Neural progenitor cell (in vitro differentiated cells): ENCODE results near the gene LTC4S. TPM values are rescaled to one million over a fixed set of nuclear protein-coding genes. Genes with fewer than 3 reads are reported as not detected.

Experiments
- DNase-seq: peaks from one replicate; pipeline ENCODE4 v3.0.0-alpha.2; 2016; ENCODE audit warnings: low spot score
- H2AFZ ChIP-seq: fragments of 200-600 bp; sonication (generic); replicated peaks from 2 replicates; pipeline ENCODE4 v1.6.1; 2016; ENCODE audit warnings: antibody characterized with exemption
- H3F3A ChIP-seq: fragments of 200-600 bp; sonication (generic); 2 replicates; pipeline ENCODE4 v1.6.1; 2016; ENCODE audit warnings: antibody characterized with exemption, low read depth
- H3K27ac ChIP-seq: fragments of 200-600 bp; sonication (generic); 2 replicates; pipeline ENCODE4 v1.5.1; 2016; ENCODE audit warnings: mild to moderate bottlenecking
- H3K27me3 ChIP-seq: fragments of 200-600 bp; sonication (generic); 2 replicates; pipeline ENCODE4 v1.6.1; 2016; ENCODE audit warnings: mild to moderate bottlenecking, moderate library complexity
- H3K36me3 ChIP-seq: fragments of 200-600 bp; sonication (generic); 2 replicates; pipeline ENCODE4 v1.5.1; 2016
- H3K4me1 ChIP-seq: fragments of 200-600 bp; sonication (generic); 2 replicates; pipeline ENCODE4 v1.6.1; 2016; ENCODE audit warnings: mixed run types
- H3K4me2 ChIP-seq: fragments of 200-600 bp; sonication (generic); 2 replicates; pipeline ENCODE4 v1.6.1; 2016
- H3K4me3 ChIP-seq: fragments of 200-600 bp; sonication (generic); 2 replicates; pipeline ENCODE4 v1.5.1; 2016
- H3K79me2 ChIP-seq: fragments of 200-600 bp; sonication (generic); 2 replicates; pipeline ENCODE4 v1.6.1; 2016; ENCODE audit warnings: low read depth
- H3K9ac ChIP-seq: fragments of 200-600 bp; sonication (generic); 2 replicates; pipeline ENCODE4 v1.6.1; 2016
- H3K9me3 ChIP-seq: fragments of 200-600 bp; sonication (generic); 2 replicates; pipeline ENCODE4 v1.5.1; 2016; ENCODE audit warnings: low read depth
- H4K20me1 ChIP-seq: fragments of 200-600 bp; sonication (generic); 2 replicates; pipeline ENCODE4 v1.6.1; 2016; ENCODE audit warnings: low read depth
- H3K27ac Mint-ChIP-seq: 3 replicates; pipeline ENCODE4 v1.8.0; 2021; ENCODE audit warnings: mixed read lengths
- H3K27me3 Mint-ChIP-seq: 2 replicates; pipeline ENCODE4 v1.8.0; 2022; ENCODE audit warnings: low read depth, mild to moderate bottlenecking, inconsistent platforms, moderate library complexity, mixed read lengths; ENCODE audit not compliant: insufficient read depth
- H3K36me3 Mint-ChIP-seq: 3 replicates; pipeline ENCODE4 v1.8.0; 2021; ENCODE audit warnings: mixed read lengths
- H3K4me1 Mint-ChIP-seq: 3 replicates; pipeline ENCODE4 v1.8.0; 2021; ENCODE audit warnings: mixed read lengths
- H3K4me3 Mint-ChIP-seq: 3 replicates; pipeline ENCODE4 v1.8.0; 2021; ENCODE audit warnings: mild to moderate bottlenecking, moderate library complexity, mixed read lengths
- H3K9me3 Mint-ChIP-seq: 3 replicates; pipeline ENCODE4 v1.8.0; 2020; ENCODE audit warnings: mixed read lengths
- EZH2 ChIP-seq: fragments of 200-600 bp; sonication (generic); IDR thresholded peaks from 2 replicates; pipeline ENCODE4 v1.6.1; 2017; ENCODE audit warnings: antibody characterized with exemption, mild to moderate bottlenecking, moderate library complexity
- EZH2phosphoT487 ChIP-seq: fragments of 200-600 bp; sonication (generic); IDR thresholded peaks from 2 replicates; pipeline ENCODE4 v1.6.1; 2017; ENCODE audit warnings: antibody characterized with exemption
- total RNA-seq: library from RNA; depleted of rRNA; stranded (reverse); fragments of >200 nt; gene quantifications from 2 replicates; pipeline ENCODE4 v1.2.3, GENCODE V29; 2015; ENCODE audit warnings: low replicate concordance
- TF ChIP-seq, protein P1 (sequence below): fragments of 200-600 bp; sonication (generic); IDR thresholded peaks from 2 replicates; pipeline ENCODE4 v1.5.1; 2017; ENCODE audit warnings: antibody characterized with exemption, mild to moderate bottlenecking

LTC4S gene
- total RNA-seq, 1 donor from 2014 or later, result not detected

DNA sequence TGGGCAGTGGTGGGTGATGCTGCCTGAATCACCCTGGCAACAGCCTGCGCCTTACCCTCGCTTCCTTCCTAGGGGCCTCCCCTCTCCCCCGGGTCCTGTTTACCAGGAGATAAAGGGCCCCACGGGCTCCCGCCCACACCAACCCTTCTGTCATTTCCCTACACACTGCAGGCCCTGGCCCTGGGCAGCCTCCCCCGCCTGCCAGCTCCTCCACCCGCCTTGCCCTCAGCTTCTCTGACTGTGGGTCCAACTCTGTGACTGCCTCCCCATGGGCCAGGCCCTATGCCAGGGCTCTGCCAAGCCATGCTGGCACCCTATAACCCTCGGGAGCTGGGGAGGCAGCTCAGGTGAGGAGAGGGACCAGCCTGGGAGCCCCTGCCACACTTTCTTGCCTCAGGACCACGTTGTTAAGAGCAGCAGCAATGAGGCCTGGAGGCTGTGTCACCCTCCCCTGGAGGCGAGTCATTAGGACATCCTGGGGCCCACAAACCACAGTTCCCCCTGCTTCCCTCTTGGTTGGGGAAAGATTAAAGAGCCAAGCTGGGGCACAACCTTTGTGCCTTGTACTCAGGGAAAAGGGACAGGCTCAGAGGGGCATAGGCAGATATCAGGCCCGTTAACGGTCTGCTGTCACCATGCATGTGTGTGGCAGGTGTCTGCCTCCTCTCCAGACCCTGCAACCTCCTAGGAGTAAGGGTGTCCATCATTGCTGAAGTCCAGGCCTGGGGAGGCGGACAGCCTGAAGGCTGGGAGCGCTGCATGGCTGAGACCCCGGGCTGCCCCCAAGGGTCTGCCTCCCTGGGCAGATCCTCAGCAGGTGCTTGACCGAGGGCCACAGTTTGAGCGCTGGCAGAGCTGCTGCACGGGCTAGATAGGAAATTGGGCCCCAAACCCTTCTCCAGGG lies 10.1 kb downstream of the LTC4S start:
- H3K4me1 Mint-ChIP-seq, result peaks cover 32% of the 10 kb centered on the region
- no peaks in the 10 kb centered on the region for H3K9me3 ChIP-seq
- H3K4me3 ChIP-seq, result peak overlapping the region; percentile 22
- no peak overlapping the region for H3K9ac ChIP-seq
- no peak overlapping the region for H3K27ac ChIP-seq
- H3K27me3 ChIP-seq, result no peaks in the 10 kb centered on the region
- peak overlapping the region; percentile 73 for H3K4me2 ChIP-seq
- peaks cover 34% of the 10 kb centered on the region for H3F3A ChIP-seq
- no peak overlapping the region for H2AFZ ChIP-seq
- peaks cover 12% of the 10 kb centered on the region for H3K36me3 Mint-ChIP-seq
- H3K27ac Mint-ChIP-seq, result no peak overlapping the region
- H3K27me3 Mint-ChIP-seq, result peaks cover 6% of the 10 kb centered on the region
- H3K4me3 Mint-ChIP-seq, result peak overlapping the region; percentile 87
- TF ChIP-seq EZH2phosphoT487 (no peak), EZH2 (no peak)
- TF ChIP-seq, protein P1, sequence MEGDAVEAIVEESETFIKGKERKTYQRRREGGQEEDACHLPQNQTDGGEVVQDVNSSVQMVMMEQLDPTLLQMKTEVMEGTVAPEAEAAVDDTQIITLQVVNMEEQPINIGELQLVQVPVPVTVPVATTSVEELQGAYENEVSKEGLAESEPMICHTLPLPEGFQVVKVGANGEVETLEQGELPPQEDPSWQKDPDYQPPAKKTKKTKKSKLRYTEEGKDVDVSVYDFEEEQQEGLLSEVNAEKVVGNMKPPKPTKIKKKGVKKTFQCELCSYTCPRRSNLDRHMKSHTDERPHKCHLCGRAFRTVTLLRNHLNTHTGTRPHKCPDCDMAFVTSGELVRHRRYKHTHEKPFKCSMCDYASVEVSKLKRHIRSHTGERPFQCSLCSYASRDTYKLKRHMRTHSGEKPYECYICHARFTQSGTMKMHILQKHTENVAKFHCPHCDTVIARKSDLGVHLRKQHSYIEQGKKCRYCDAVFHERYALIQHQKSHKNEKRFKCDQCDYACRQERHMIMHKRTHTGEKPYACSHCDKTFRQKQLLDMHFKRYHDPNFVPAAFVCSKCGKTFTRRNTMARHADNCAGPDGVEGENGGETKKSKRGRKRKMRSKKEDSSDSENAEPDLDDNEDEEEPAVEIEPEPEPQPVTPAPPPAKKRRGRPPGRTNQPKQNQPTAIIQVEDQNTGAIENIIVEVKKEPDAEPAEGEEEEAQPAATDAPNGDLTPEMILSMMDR, result no peak
- peaks cover 55% of the 10 kb centered on the region for H4K20me1 ChIP-seq
- peaks cover 40% of the 10 kb centered on the region for H3K79me2 ChIP-seq
- H3K9me3 Mint-ChIP-seq, result no peaks in the 10 kb centered on the region
- H3K36me3 ChIP-seq, result no peaks in the 10 kb centered on the region
- H3K4me1 ChIP-seq, result peaks cover 28% of the 10 kb centered on the region
- no peak for DNase-seq

DNA sequence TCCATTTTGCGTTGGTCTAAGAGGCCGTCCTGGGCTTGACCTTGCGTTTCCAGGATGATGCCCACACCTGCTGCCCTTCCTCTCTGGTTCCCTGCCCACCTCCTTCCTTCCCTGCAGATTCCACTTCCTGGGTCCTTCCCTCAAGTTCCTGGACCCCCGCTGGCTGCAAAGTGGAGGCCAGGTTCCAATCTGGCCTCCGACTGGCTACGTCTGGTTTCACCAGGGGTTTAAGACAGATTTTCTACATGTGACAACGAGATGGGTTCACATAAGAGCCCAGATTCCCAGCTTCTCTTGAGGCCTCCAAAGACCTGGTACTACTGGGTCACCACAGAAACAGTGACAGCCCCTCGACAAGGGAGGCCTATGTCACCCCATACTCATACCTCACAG lies 10.8 kb downstream of the LTC4S start:
- TF ChIP-seq EZH2phosphoT487, result no peak
- TF ChIP-seq, protein P1, result no peak
- TF ChIP-seq EZH2, result no peak
- H3K9me3 Mint-ChIP-seq, result no peaks in the 10 kb centered on the region
- Histone ChIP-seq H4K20me1 (peaks cover 55% of the 10 kb centered on the region), H3K4me3 (no peak overlapping the region), H3K36me3 (no peaks in the 10 kb centered on the region), H3K4me1 (peaks cover 28% of the 10 kb centered on the region), H3K9me3 (no peaks in the 10 kb centered on the region), H3K27ac (no peak overlapping the region), H3K79me2 (peaks cover 40% of the 10 kb centered on the region), H3K27me3 (no peaks in the 10 kb centered on the region), H3F3A (peaks cover 34% of the 10 kb centered on the region), H2AFZ (no peak overlapping the region), H3K4me2 (no peak overlapping the region), H3K9ac (no peak overlapping the region)
- H3K27me3 Mint-ChIP-seq, result peaks cover 6% of the 10 kb centered on the region
- peak overlapping the region; percentile 46 for H3K27ac Mint-ChIP-seq
- peak overlapping the region; percentile 87 for H3K4me3 Mint-ChIP-seq
- H3K36me3 Mint-ChIP-seq, result peaks cover 8% of the 10 kb centered on the region
- H3K4me1 Mint-ChIP-seq, result peaks cover 32% of the 10 kb centered on the region
- DNase-seq, result no peak

DNA sequence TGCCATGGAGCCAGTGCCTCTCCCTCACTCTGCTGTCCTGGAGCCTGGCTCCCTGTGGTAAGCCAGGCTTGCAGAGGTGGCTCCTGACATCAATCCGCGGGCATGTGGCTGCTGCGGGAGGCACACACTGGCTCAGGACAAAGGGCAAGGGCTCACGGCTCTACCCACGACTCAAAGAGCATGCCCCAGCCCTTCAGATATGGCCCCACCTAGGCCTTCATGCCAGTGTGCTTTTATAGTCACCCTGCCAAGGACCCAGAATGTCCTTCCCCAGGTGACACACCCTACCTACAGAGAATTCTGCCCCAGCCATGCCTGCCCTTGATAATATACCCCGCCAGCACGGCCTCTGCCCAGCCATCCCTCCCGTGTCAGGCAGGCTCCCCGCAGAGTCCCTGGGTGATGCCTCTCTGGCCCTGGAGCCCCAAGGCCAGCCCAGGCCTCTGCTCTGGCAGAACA lies 11.3 kb downstream of the LTC4S start:
- peak overlapping the region; percentile 99 for H3K4me2 ChIP-seq
- H3K9me3 Mint-ChIP-seq, result no peaks in the 10 kb centered on the region
- no peak overlapping the region for H3K9ac ChIP-seq
- no peaks in the 10 kb centered on the region for H3K27me3 ChIP-seq
- no peaks in the 10 kb centered on the region for H3K36me3 ChIP-seq
- H3K27ac ChIP-seq, result no peak overlapping the region
- peaks cover 7% of the 10 kb centered on the region for H3K36me3 Mint-ChIP-seq
- peaks cover 40% of the 10 kb centered on the region for H3K79me2 ChIP-seq
- peaks cover 6% of the 10 kb centered on the region for H3K27me3 Mint-ChIP-seq
- H3K4me1 Mint-ChIP-seq, result peaks cover 32% of the 10 kb centered on the region
- H2AFZ ChIP-seq, result no peak overlapping the region
- DNase-seq, result no peak
- H3K4me3 ChIP-seq, result peak overlapping the region; percentile 96
- peaks cover 55% of the 10 kb centered on the region for H4K20me1 ChIP-seq
- H3K4me1 ChIP-seq, result peaks cover 28% of the 10 kb centered on the region
- TF ChIP-seq EZH2phosphoT487, result no peak
- TF ChIP-seq, protein P1, result no peak
- H3K27ac Mint-ChIP-seq, result no peak overlapping the region
- H3K9me3 ChIP-seq, result no peaks in the 10 kb centered on the region
- peaks cover 34% of the 10 kb centered on the region for H3F3A ChIP-seq
- H3K4me3 Mint-ChIP-seq, result peak overlapping the region; percentile 87
